Measurements from ENCODE around the gene SPEF1. TPM values are rescaled to one million over a fixed set of nuclear protein-coding genes. Genes with fewer than 3 reads are reported as not detected.
A peak's percentile ranks its signal among the peaks of the same experiment; 100 is the strongest.

The SPEF1 gene
- total and polyA plus RNA-seq, 2 of the 13 experiments (the other 11 are each of a cell fraction or from before 2014, with no cell fraction given): 0.11 to 0.27 TPM

DNA sequence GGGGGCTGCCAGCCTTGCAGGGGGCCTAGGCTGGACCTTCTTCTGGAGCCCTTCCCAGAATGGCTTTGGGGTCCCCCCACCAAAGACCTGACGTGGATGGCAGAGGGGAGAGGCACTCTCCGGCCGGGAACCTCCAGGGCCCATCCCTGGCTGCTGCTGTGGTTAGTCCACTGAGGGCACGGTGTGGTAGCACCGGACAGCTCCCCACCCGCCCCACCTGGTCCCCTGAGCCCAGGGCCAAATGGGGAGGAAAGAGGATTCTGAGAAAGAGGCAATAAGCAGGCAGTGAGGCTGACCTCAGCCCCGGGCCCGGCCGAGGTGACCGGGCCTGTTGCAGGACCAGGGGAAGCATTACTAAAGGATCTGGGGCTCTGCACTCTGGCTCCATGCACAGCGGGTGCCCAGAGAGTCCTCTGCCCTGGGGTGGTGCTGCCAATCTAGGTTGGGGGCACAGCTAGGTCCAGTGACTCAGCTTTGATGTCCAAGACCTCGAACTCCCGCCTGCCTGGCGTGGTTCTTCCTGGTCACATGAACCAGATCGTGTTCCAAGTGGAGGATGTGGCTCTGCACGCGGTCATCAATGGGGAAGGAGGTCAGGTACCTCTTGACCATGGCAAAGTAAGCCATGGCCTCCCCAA, 3.1 kb upstream of the SPEF1 start (continued):
- TF ChIP-seq, protein P1, sequence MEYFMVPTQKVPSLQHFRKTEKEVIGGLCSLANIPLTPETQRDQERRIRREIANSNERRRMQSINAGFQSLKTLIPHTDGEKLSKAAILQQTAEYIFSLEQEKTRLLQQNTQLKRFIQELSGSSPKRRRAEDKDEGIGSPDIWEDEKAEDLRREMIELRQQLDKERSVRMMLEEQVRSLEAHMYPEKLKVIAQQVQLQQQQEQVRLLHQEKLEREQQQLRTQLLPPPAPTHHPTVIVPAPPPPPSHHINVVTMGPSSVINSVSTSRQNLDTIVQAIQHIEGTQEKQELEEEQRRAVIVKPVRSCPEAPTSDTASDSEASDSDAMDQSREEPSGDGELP (IDR thresholded peaks at IDR 0.05; ENCODE audit: borderline replicate concordance, low read depth): no peak
- TF ChIP-seq HNRNPUL1 (IDR thresholded peaks at IDR 0.05; ENCODE audit: low read depth, low read length): no peak
- no peak for TF ChIP-seq HNF4A (CRISPR knock-in tag; IDR thresholded peaks at IDR 0.05)
- no peak for TF ChIP-seq SP140L (CRISPR knock-in tag; IDR thresholded peaks at IDR 0.05; ENCODE audit: borderline replicate concordance)
- 0 out of 2 replicates have a peak, but pooled peaks have one; percentile 23 for TF ChIP-seq ZNF788 (CRISPR knock-in tag; IDR thresholded peaks at IDR 0.05; ENCODE audit: borderline replicate concordance)
- no peak for TF ChIP-seq ZNF709 (CRISPR knock-in tag; IDR thresholded peaks at IDR 0.05)
- TF ChIP-seq ZNF337 (CRISPR knock-in tag; IDR thresholded peaks at IDR 0.05; ENCODE audit: borderline replicate concordance, low read depth): no peak
- peak; percentile 38; the same call in 1 of the 2 replicates for TF ChIP-seq NFKB2 (CRISPR knock-in tag; IDR thresholded peaks at IDR 0.05; ENCODE audit: borderline replicate concordance)
- TF ChIP-seq MXI1 (IDR thresholded peaks at IDR 0.05; ENCODE audit: borderline replicate concordance, low read depth, low read length): no peak
- no peak for TF ChIP-seq ZFP62 (CRISPR knock-in tag; IDR thresholded peaks at IDR 0.05)
- TF ChIP-seq, protein P2, sequence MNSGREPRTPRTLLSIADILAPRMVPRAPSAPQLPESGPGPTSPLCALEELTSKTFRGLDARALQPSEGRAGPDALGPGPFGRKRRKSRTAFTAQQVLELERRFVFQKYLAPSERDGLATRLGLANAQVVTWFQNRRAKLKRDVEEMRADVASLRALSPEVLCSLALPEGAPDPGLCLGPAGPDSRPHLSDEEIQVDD (CRISPR knock-in tag; IDR thresholded peaks at IDR 0.05; ENCODE audit: borderline replicate concordance): no peak
- no peak for TF ChIP-seq TGIF2 (CRISPR knock-in tag; IDR thresholded peaks at IDR 0.05)
- peak; percentile 22 for TF ChIP-seq TEAD3 (CRISPR knock-in tag; optimal IDR thresholded peaks at IDR 0.05; ENCODE audit: borderline replicate concordance)
- 0 out of 2 replicates have a peak, but pooled peaks have one; percentile 49 for TF ChIP-seq SRY (CRISPR knock-in tag; IDR thresholded peaks at IDR 0.05)
- TF ChIP-seq EZH2 (conservative IDR thresholded peaks at IDR 0.05; ENCODE audit: low read depth, low read length): no peak
- TF ChIP-seq, protein P3, sequence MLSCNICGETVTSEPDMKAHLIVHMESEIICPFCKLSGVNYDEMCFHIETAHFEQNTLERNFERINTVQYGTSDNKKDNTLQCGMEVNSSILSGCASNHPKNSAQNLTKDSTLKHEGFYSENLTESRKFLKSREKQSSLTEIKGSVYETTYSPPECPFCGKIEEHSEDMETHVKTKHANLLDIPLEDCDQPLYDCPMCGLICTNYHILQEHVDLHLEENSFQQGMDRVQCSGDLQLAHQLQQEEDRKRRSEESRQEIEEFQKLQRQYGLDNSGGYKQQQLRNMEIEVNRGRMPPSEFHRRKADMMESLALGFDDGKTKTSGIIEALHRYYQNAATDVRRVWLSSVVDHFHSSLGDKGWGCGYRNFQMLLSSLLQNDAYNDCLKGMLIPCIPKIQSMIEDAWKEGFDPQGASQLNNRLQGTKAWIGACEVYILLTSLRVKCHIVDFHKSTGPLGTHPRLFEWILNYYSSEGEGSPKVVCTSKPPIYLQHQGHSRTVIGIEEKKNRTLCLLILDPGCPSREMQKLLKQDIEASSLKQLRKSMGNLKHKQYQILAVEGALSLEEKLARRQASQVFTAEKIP (CRISPR knock-in tag; IDR thresholded peaks at IDR 0.05; ENCODE audit: borderline replicate concordance): no peak
- TF ChIP-seq FOXK1 (CRISPR knock-in tag; IDR thresholded peaks at IDR 0.05; ENCODE audit: borderline replicate concordance, low read depth): no peak
- TF ChIP-seq LCORL (IDR thresholded peaks at IDR 0.05): no peak
- TF ChIP-seq LCORL (CRISPR knock-in tag; IDR thresholded peaks at IDR 0.05): no peak
- no peak for TF ChIP-seq MBNL3 (CRISPR knock-in tag; conservative IDR thresholded peaks at IDR 0.05)
- TF ChIP-seq RXRA (CRISPR knock-in tag; IDR thresholded peaks at IDR 0.05): no peak
- TF ChIP-seq, protein P4, sequence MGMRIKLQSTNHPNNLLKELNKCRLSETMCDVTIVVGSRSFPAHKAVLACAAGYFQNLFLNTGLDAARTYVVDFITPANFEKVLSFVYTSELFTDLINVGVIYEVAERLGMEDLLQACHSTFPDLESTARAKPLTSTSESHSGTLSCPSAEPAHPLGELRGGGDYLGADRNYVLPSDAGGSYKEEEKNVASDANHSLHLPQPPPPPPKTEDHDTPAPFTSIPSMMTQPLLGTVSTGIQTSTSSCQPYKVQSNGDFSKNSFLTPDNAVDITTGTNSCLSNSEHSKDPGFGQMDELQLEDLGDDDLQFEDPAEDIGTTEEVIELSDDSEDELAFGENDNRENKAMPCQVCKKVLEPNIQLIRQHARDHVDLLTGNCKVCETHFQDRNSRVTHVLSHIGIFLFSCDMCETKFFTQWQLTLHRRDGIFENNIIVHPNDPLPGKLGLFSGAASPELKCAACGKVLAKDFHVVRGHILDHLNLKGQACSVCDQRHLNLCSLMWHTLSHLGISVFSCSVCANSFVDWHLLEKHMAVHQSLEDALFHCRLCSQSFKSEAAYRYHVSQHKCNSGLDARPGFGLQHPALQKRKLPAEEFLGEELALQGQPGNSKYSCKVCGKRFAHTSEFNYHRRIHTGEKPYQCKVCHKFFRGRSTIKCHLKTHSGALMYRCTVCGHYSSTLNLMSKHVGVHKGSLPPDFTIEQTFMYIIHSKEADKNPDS (CRISPR knock-in tag; IDR thresholded peaks at IDR 0.05): no peak
- no peak for TF ChIP-seq MATR3 (CRISPR knock-in tag; IDR thresholded peaks at IDR 0.05)
- TF ChIP-seq TMF1 (CRISPR knock-in tag; IDR thresholded peaks at IDR 0.05; ENCODE audit: low read depth): no peak
- no peak for TF ChIP-seq ZNF496 (CRISPR knock-in tag; IDR thresholded peaks at IDR 0.05; ENCODE audit: insufficient replicate concordance)
- no peak for TF ChIP-seq FOXO1 (CRISPR knock-in tag; IDR thresholded peaks at IDR 0.05)
